Endothelial cell of umbilical vein (primary cell): ENCODE measurements around the gene FGD3.

Experiments
- EZH2 ChIP-seq: IDR thresholded peaks from 2 replicates; pipeline ENCODE4 v1.6.1; 2012; ENCODE audit warnings: borderline replicate concordance, low read depth, mild to moderate bottlenecking, moderate library complexity, low read length, inconsistent platforms; ENCODE audit not compliant: severe bottlenecking
- FOS ChIP-seq: IDR thresholded peaks from 2 replicates; pipeline ENCODE4 v1.6.1; 2011; ENCODE audit warnings: mild to moderate bottlenecking, low read length, moderate library complexity, borderline replicate concordance; ENCODE audit not compliant: insufficient read depth
- JUN ChIP-seq: IDR thresholded peaks from 2 replicates; pipeline ENCODE4 v1.6.1; 2011; ENCODE audit warnings: borderline replicate concordance, low read depth; ENCODE audit not compliant: insufficient read length, insufficient read depth
- MYC ChIP-seq: IDR thresholded peaks from one replicate; pipeline ENCODE4 v1.6.1; 2011; ENCODE audit warnings: mild to moderate bottlenecking, low read depth, low read length
- POLR2A ChIP-seq: IDR thresholded peaks from 2 replicates; pipeline ENCODE4 v1.6.1; 2012; ENCODE audit warnings: low read depth, mild to moderate bottlenecking, control low read depth, low read length
- POLR2AphosphoS5 ChIP-seq: IDR thresholded peaks from 2 replicates; pipeline ENCODE4 v1.6.1; 2012; ENCODE audit warnings: low read depth, mild to moderate bottlenecking, control low read depth, low read length, moderate library complexity; ENCODE audit not compliant: insufficient read depth
- TF ChIP-seq, protein P1 (sequence below), 2 donors: IDR thresholded peaks; 1 replicate in 1 of 2; 2 replicates in 1 of 2; pipeline ENCODE4 v1.5.1; 2011; ENCODE audit warnings: low read length in 2 of 2, mild to moderate bottlenecking in 2 of 2, moderate library complexity in 2 of 2, control low read depth in 1 of 2, inconsistent platforms in 1 of 2, low read depth in 1 of 2; ENCODE audit not compliant: insufficient read depth in 1 of 2; ENCODE audit errors: extremely low read depth in 1 of 2
- TF ChIP-seq, protein P2 (sequence below): IDR thresholded peaks from 2 replicates; pipeline ENCODE4 v1.6.1; 2011; ENCODE audit not compliant: insufficient read depth, insufficient read length

DNA sequence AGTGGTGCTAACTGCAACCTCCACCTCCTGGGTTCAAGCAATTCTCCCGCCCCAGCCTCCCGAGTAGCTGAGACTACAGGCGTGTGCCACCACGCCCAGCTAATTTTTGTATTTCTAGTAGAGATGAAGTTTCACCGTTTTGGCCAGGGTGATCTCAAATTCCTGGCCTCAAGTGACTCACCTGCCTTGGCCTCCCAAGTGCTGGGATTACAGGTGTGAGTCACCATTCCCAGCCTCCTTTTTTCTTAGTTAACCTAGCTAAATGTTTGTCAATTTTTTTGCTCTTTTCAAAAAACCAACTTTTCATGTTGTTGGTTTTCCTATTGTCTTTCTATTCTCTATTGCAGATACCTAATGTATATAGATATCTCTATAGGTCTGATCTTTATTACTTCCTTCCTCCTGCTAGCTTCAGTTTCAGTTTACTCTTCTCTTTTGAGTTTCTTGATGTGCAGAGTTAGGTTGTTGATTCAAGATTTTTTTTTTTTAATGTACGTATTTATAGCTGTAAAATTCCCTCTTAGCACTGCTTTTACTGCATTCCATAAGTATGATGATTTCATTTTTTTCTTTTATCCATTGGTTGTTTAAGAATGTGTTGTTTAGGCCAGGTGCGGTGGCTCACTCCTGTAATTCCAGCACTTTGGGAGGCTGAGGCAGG is 32.9 kb downstream of the FGD3 start:
- no peak for TF ChIP-seq POLR2A
- TF ChIP-seq, protein P1, sequence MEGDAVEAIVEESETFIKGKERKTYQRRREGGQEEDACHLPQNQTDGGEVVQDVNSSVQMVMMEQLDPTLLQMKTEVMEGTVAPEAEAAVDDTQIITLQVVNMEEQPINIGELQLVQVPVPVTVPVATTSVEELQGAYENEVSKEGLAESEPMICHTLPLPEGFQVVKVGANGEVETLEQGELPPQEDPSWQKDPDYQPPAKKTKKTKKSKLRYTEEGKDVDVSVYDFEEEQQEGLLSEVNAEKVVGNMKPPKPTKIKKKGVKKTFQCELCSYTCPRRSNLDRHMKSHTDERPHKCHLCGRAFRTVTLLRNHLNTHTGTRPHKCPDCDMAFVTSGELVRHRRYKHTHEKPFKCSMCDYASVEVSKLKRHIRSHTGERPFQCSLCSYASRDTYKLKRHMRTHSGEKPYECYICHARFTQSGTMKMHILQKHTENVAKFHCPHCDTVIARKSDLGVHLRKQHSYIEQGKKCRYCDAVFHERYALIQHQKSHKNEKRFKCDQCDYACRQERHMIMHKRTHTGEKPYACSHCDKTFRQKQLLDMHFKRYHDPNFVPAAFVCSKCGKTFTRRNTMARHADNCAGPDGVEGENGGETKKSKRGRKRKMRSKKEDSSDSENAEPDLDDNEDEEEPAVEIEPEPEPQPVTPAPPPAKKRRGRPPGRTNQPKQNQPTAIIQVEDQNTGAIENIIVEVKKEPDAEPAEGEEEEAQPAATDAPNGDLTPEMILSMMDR (IDR thresholded peaks at IDR 0.05; ENCODE audit: extremely low read depth in 1 of 2, insufficient read depth in 1 of 2, low read depth in 1 of 2, low read length in 2 of 2), result no peak
- TF ChIP-seq EZH2, result no peak
- TF ChIP-seq POLR2AphosphoS5, result no peak
- TF ChIP-seq, protein P2, sequence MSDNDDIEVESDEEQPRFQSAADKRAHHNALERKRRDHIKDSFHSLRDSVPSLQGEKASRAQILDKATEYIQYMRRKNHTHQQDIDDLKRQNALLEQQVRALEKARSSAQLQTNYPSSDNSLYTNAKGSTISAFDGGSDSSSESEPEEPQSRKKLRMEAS, result no peak
- TF ChIP-seq JUN, result no peak
- no peak for TF ChIP-seq FOS
- no peak for TF ChIP-seq MYC
